ENCODE results near the gene TTC39B.
"Not testable (repeated sequence)": the region's sequence is repeated elsewhere in the genome, so short reads cannot be mapped to it uniquely, and the experiment has no call there.

Gene TTC39B

GRCh38 chr9:15268782-15269181 is 38.2 kb downstream of the TTC39B start:
- no peak for DNase-seq (ENCODE audit: low read depth in 1 of 2, low spot score in 1 of 2)

GRCh38 chr9:15268317-15268716 is 38.7 kb downstream of the TTC39B start:
- DNase-seq (ENCODE audit: low read depth in 1 of 2, low spot score in 1 of 2) = no peak

GRCh38 chr9:15264918-15265317 is 42.1 kb downstream of the TTC39B start:
- DNase-seq (ENCODE audit: low read depth in 1 of 2, low spot score in 1 of 2) = no peak

- no peak for DNase-seq (ENCODE audit: low read depth in 1 of 2, low spot score in 1 of 2)
These were observed 44.4 kb downstream of the TTC39B start for GRCh38 chr9:15262581-15262980.

GRCh38 chr9:15256426-15256825 is 50.6 kb downstream of the TTC39B start:
- no peak for DNase-seq (ENCODE audit: low read depth in 1 of 2, low spot score in 1 of 2)

GRCh38 chr9:15253786-15254185 is 53.2 kb downstream of the TTC39B start:
- no peak for DNase-seq (ENCODE audit: low read depth in 1 of 2, low spot score in 1 of 2)

- DNase-seq (ENCODE audit: low read depth in 1 of 2, low spot score in 1 of 2) = no peak
These were observed 53.8 kb downstream of the TTC39B start for GRCh38 chr9:15253197-15253596.

- no peak for DNase-seq (ENCODE audit: low read depth in 1 of 2, low spot score in 1 of 2)
These were observed 57.0 kb downstream of the TTC39B start for GRCh38 chr9:15249981-15250380.

- DNase-seq (ENCODE audit: low read depth in 1 of 2, low spot score in 1 of 2) = no peak
These were observed 57.8 kb downstream of the TTC39B start for GRCh38 chr9:15249042-15249818.

GRCh38 chr9:15248621-15249020 is 58.4 kb downstream of the TTC39B start:
- DNase-seq (ENCODE audit: low read depth in 1 of 2, low spot score in 1 of 2) = no peak

- DNase-seq (ENCODE audit: low read depth in 1 of 2, low spot score in 1 of 2) = no peak
These were observed 58.9 kb downstream of the TTC39B start for GRCh38 chr9:15248081-15248480.

GRCh38 chr9:15246708-15247107 is 60.3 kb downstream of the TTC39B start:
- no peak for DNase-seq (ENCODE audit: low read depth in 1 of 2, low spot score in 1 of 2)

GRCh38 chr9:15246243-15246642 is 60.8 kb downstream of the TTC39B start:
- DNase-seq (ENCODE audit: low read depth in 1 of 2, low spot score in 1 of 2) = no peak

- no peak for DNase-seq (ENCODE audit: low read depth in 1 of 2, low spot score in 1 of 2)
These were observed 63.0 kb downstream of the TTC39B start for GRCh38 chr9:15244001-15244441.

GRCh38 chr9:15243081-15243480 is 63.9 kb downstream of the TTC39B start:
- no peak for DNase-seq (ENCODE audit: low read depth in 1 of 2, low spot score in 1 of 2)

GRCh38 chr9:15240927-15241326 is 66.1 kb downstream of the TTC39B start:
- no peak for DNase-seq (ENCODE audit: low read depth in 1 of 2, low spot score in 1 of 2)

- no peak for DNase-seq (ENCODE audit: low read depth in 1 of 2, low spot score in 1 of 2)
These were observed 67.2 kb downstream of the TTC39B start for GRCh38 chr9:15239816-15240215.

GRCh38 chr9:15238646-15239045 is 68.4 kb downstream of the TTC39B start:
- DNase-seq (ENCODE audit: low read depth in 1 of 2, low spot score in 1 of 2) = no peak

- DNase-seq (ENCODE audit: low read depth in 1 of 2, low spot score in 1 of 2) = no peak
These were observed 71.4 kb downstream of the TTC39B start for GRCh38 chr9:15235658-15236057.

- DNase-seq (ENCODE audit: low read depth in 1 of 2, low spot score in 1 of 2) = not testable (repeated sequence)
These were observed 73.0 kb downstream of the TTC39B start for GRCh38 chr9:15233941-15234490.

- DNase-seq (ENCODE audit: low read depth in 1 of 2, low spot score in 1 of 2) = not testable (repeated sequence)
These were observed 74.2 kb downstream of the TTC39B start for GRCh38 chr9:15232706-15233280.

- DNase-seq (ENCODE audit: low read depth in 1 of 2, low spot score in 1 of 2) = no peak
These were observed 75.0 kb downstream of the TTC39B start for GRCh38 chr9:15231788-15232635.
